Testis (tissue), 3 donors: ENCODE measurements around the gene RPL5. TPM values are rescaled to one million over a fixed set of nuclear protein-coding genes. Genes with fewer than 3 reads are reported as not detected.

ENCODE experiments used
- DNase-seq: peaks from one replicate; pipeline ENCODE4 v3.0.0-alpha.2; 2019
- H3K27ac ChIP-seq, 2 donors: fragments of 200-600 bp; sonication (generic); one replicate each; pipeline ENCODE4 v1.5.1; 2019
- H3K27me3 ChIP-seq: fragments of 200-600 bp; sonication (generic); one replicate; pipeline ENCODE4 v1.5.1; 2019
- H3K36me3 ChIP-seq: fragments of 200-600 bp; sonication (generic); one replicate; pipeline ENCODE4 v1.5.1; 2017; ENCODE audit warnings: low read depth; ENCODE audit errors: missing control alignments
- H3K4me1 ChIP-seq: fragments of 200-600 bp; sonication (generic); one replicate; pipeline ENCODE4 v1.5.1; 2019
- H3K4me3 ChIP-seq, 2 donors: fragments of 200-600 bp; sonication (generic); one replicate each; pipeline ENCODE4 v1.5.1; 2017 to 2019
- H3K9me3 ChIP-seq: fragments of 200-600 bp; sonication (generic); one replicate; pipeline ENCODE4 v1.5.1; 2017
- CTCF ChIP-seq, 3 experiments: fragments of 450-650 bp in 2 of 3; fragments of 200-600 bp in 1 of 3; sonication (generic) in 1 of 3; IDR thresholded peaks; one replicate each; pipeline ENCODE4 v1.5.1; 2016 to 2019; ENCODE audit warnings: antibody characterized with exemption in 3 of 3, mild to moderate bottlenecking in 2 of 3, moderate library complexity in 1 of 3
- POLR2A ChIP-seq: fragments of 450-650 bp; IDR thresholded peaks from one replicate; pipeline ENCODE4 v1.6.1; 2017; ENCODE audit warnings: antibody characterized with exemption, mild to moderate bottlenecking, moderate library complexity
- WGBS, 2 donors: methylation state at CpG; one replicate each; pipeline ENCODE4 v1.1.5; 2018; 5-methylcytosine and 5-hydroxymethylcytosine counted together
- intact Hi-C: fragments of 100-400 bp; cut with DNase I; formaldehyde crosslinking; loops from one replicate; pipeline ENCODE4 v1.15.1; 2023; ENCODE audit warnings: low total_unique reads
- polyA plus RNA-seq: library from polyadenylated mRNA; stranded (reverse); fragments of 350-450 nt; fragmentation: Illumina TruSeq; extraction: RNeasy Lipid Tissue Mini Kit (QIAGEN cat#74804); gene quantifications from one replicate; pipeline ENCODE4 v1.2.3, GENCODE V29; 2014; ENCODE audit warnings: low read depth, low replicate concordance; ENCODE audit not compliant: insufficient read depth
- total RNA-seq, 2 donors: library from RNA; depleted of rRNA; stranded (reverse); fragments of >200 nt; gene quantifications; one replicate each; pipeline ENCODE4 v1.2.3, GENCODE V29; 2016

Gene RPL5
- total and polyA plus RNA-seq, 3 donors from 2014 or later, result 548 to 929 (median 899) TPM

GRCh38 chr1:92843046-92843423, 11.2 kb downstream of the RPL5 start:
- DNase-seq, result no peak
- H3K27ac ChIP-seq, result no peak overlapping the region
- TF ChIP-seq POLR2A, result no peak
- no peak for TF ChIP-seq CTCF (IDR thresholded peaks at IDR 0.05)
- WGBS, 2 donors, result 39 to 40% methylated on average over 2 of the region's 2 CpGs
- H3K9me3 ChIP-seq, result no peaks in the 10 kb centered on the region
- intact Hi-C loops, result no loop called here
- no peaks in the 10 kb centered on the region for H3K36me3 ChIP-seq
- no peak overlapping the region for H3K4me3 ChIP-seq
- no peaks in the 10 kb centered on the region for H3K4me1 ChIP-seq
- no peaks in the 10 kb centered on the region for H3K27me3 ChIP-seq

GRCh38 chr1:92843429-92844352, 11.9 kb downstream of the RPL5 start:
- Histone ChIP-seq H3K27me3 (no peaks in the 10 kb centered on the region), H3K27ac (no peak overlapping the region), H3K4me3 (no peak overlapping the region), H3K36me3 (no peaks in the 10 kb centered on the region), H3K4me1 (no peaks in the 10 kb centered on the region), H3K9me3 (no peaks in the 10 kb centered on the region)
- TF ChIP-seq POLR2A, result no peak
- TF ChIP-seq CTCF (IDR thresholded peaks at IDR 0.05), result no peak
- 80 to 89% methylated on average over 8 of the region's 8 CpGs for WGBS, 2 donors
- intact Hi-C loops, result no loop called here
- no peak for DNase-seq

- WGBS, 2 donors, result 92 to 96% methylated on average over 3 of the region's 3 CpGs
- no peak overlapping the region for H3K27ac ChIP-seq
- H3K4me3 ChIP-seq, result no peak overlapping the region
- H3K9me3 ChIP-seq, result no peaks in the 10 kb centered on the region
- no peaks in the 10 kb centered on the region for H3K27me3 ChIP-seq
- intact Hi-C loops, result no loop called here
- no peaks in the 10 kb centered on the region for H3K36me3 ChIP-seq
- DNase-seq, result no peak
- no peaks in the 10 kb centered on the region for H3K4me1 ChIP-seq
- TF ChIP-seq POLR2A (no peak), CTCF (IDR thresholded peaks at IDR 0.05) (no peak)
These were observed 12.6 kb downstream of the RPL5 start for GRCh38 chr1:92844439-92844838.

GRCh38 chr1:92845908-92846307, 14.1 kb downstream of the RPL5 start:
- no peak for TF ChIP-seq POLR2A
- no peak for TF ChIP-seq CTCF (IDR thresholded peaks at IDR 0.05)
- intact Hi-C loops, result no loop called here
- H3K36me3 ChIP-seq, result no peaks in the 10 kb centered on the region

GRCh38 chr1:92848201-92848600, 16.4 kb downstream of the RPL5 start:
- H3K4me3 ChIP-seq, result no peak overlapping the region
- no peak for TF ChIP-seq CTCF (IDR thresholded peaks at IDR 0.05)
- TF ChIP-seq POLR2A, result no peak
- no peaks in the 10 kb centered on the region for H3K27me3 ChIP-seq
- 87 to 90% methylated on average over 4 of the region's 4 CpGs for WGBS, 2 donors
- DNase-seq, result no peak
- intact Hi-C loops, result no loop called here
- H3K9me3 ChIP-seq, result no peaks in the 10 kb centered on the region
- H3K4me1 ChIP-seq, result no peaks in the 10 kb centered on the region
- H3K36me3 ChIP-seq, result no peaks in the 10 kb centered on the region
- no peak overlapping the region for H3K27ac ChIP-seq

More at GRCh38 chr1:92845908-92846307, 14.1 kb downstream of the RPL5 start:
- no peaks in the 10 kb centered on the region for H3K9me3 ChIP-seq
- no peak overlapping the region for H3K27ac ChIP-seq
- no peak overlapping the region for H3K4me3 ChIP-seq
- DNase-seq, result no peak
- no peaks in the 10 kb centered on the region for H3K27me3 ChIP-seq
- 73 to 94% methylated on average over 3 of the region's 3 CpGs for WGBS, 2 donors
- no peaks in the 10 kb centered on the region for H3K4me1 ChIP-seq
